ENCODE measurements around the gene PRDM7.
"Not testable (repeated sequence)": the region's sequence is repeated elsewhere in the genome, so short reads cannot be mapped to it uniquely, and the experiment has no call there.

PRDM7 gene

GRCh38 chr16:90077757-90078578 lies 837 bp upstream of the PRDM7 start:
- peak; percentile 49 for FAIRE-seq
- DNase-seq (ENCODE audit: insufficient read length, low spot score) = no peak

- no peak for FAIRE-seq
- DNase-seq (ENCODE audit: insufficient read length, low spot score) = no peak
These were observed 4.6 kb downstream of the PRDM7 start for GRCh38 chr16:90072442-90073105.

- no peak for DNase-seq (ENCODE audit: insufficient read length, low spot score)
- no peak for FAIRE-seq
These were observed 6.7 kb downstream of the PRDM7 start for GRCh38 chr16:90070440-90070839.

- no peak for DNase-seq (ENCODE audit: insufficient read length, low spot score)
- no peak for FAIRE-seq
These were observed 15.7 kb downstream of the PRDM7 start for GRCh38 chr16:90061437-90061836.

- FAIRE-seq = no peak
- no peak for DNase-seq (ENCODE audit: insufficient read length, low spot score)
These were observed 19.4 kb downstream of the PRDM7 start for GRCh38 chr16:90057738-90058173.

- DNase-seq (ENCODE audit: insufficient read length, low spot score); FAIRE-seq: not testable (repeated sequence)
These were observed 20.6 kb downstream of the PRDM7 start for GRCh38 chr16:90056521-90056920.

- DNase-seq (ENCODE audit: insufficient read length, low spot score) (no peak), FAIRE-seq (no peak)
These were observed 21.8 kb downstream of the PRDM7 start for GRCh38 chr16:90055371-90055770.

- DNase-seq (ENCODE audit: insufficient read length, low spot score) = no peak
- FAIRE-seq = no peak
These were observed 22.6 kb downstream of the PRDM7 start for GRCh38 chr16:90054554-90054953.

- FAIRE-seq = no peak
- DNase-seq (ENCODE audit: insufficient read length, low spot score) = no peak
These were observed 23.1 kb downstream of the PRDM7 start for GRCh38 chr16:90053902-90054500.

GRCh38 chr16:90050969-90051368 lies 26.2 kb downstream of the PRDM7 start:
- FAIRE-seq = no peak
- no peak for DNase-seq (ENCODE audit: insufficient read length, low spot score)

- FAIRE-seq (no peak), DNase-seq (ENCODE audit: insufficient read length, low spot score) (no peak)
These were observed 28.3 kb downstream of the PRDM7 start for GRCh38 chr16:90048737-90049330.

- no peak for FAIRE-seq
- no peak for DNase-seq (ENCODE audit: insufficient read length, low spot score)
These were observed 28.8 kb downstream of the PRDM7 start for GRCh38 chr16:90048347-90048722.

- FAIRE-seq (no peak), DNase-seq (ENCODE audit: insufficient read length, low spot score) (no peak)
These were observed 29.3 kb downstream of the PRDM7 start for GRCh38 chr16:90047714-90048346.

GRCh38 chr16:90046971-90047713 lies 30.0 kb downstream of the PRDM7 start:
- DNase-seq (ENCODE audit: insufficient read length, low spot score) (no peak), FAIRE-seq (no peak)

- no peak for FAIRE-seq
- DNase-seq (ENCODE audit: insufficient read length, low spot score) = no peak
These were observed 30.8 kb downstream of the PRDM7 start for GRCh38 chr16:90046122-90046970.

- DNase-seq (ENCODE audit: insufficient read length, low spot score) (no peak), FAIRE-seq (no peak)
These were observed 33.0 kb downstream of the PRDM7 start for GRCh38 chr16:90044111-90044551.

- FAIRE-seq (no peak), DNase-seq (ENCODE audit: insufficient read length, low spot score) (no peak)
These were observed 33.6 kb downstream of the PRDM7 start for GRCh38 chr16:90043526-90043925.

- no peak for DNase-seq (ENCODE audit: insufficient read length, low spot score)
- no peak for FAIRE-seq
These were observed 34.1 kb downstream of the PRDM7 start for GRCh38 chr16:90042946-90043514.
